Measurements from ENCODE around the gene GHSR.

Gene GHSR, protein sequence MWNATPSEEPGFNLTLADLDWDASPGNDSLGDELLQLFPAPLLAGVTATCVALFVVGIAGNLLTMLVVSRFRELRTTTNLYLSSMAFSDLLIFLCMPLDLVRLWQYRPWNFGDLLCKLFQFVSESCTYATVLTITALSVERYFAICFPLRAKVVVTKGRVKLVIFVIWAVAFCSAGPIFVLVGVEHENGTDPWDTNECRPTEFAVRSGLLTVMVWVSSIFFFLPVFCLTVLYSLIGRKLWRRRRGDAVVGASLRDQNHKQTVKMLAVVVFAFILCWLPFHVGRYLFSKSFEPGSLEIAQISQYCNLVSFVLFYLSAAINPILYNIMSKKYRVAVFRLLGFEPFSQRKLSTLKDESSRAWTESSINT

DNA sequence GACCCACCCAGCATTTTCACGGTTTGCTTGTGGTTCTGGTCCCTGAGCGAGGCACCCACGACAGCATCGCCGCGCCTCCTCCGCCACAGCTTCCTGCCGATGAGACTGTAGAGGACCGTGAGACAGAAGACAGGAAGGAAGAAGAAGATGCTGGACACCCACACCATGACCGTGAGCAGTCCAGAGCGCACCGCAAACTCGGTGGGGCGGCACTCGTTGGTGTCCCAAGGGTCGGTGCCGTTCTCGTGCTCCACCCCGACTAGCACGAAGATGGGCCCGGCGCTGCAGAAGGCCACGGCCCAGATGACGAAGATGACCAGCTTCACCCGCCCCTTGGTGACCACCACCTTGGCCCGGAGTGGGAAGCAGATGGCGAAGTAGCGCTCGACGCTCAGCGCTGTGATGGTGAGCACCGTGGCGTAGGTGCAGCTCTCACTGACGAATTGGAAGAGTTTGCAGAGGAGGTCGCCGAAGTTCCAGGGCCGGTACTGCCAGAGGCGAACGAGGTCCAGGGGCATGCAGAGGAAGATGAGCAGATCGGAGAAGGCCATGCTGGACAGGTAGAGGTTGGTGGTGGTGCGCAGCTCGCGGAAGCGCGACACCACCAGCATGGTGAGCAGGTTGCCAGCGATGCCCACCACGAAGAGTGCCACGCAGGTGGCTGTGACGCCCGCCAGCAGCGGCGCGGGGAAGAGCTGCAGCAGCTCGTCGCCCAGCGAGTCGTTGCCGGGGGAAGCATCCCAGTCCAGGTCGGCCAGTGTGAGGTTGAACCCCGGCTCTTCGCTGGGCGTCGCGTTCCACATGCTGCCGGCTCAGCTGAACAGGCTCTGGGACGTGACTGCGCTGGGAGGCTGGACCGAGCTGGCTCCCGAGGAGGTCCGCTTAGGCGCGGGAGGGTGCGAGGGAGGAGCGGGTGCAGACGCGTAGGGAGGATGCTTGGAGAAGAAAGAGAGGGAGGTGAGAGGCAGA lies at the start of gene GHSR:
TSS of gene GHSR (minus strand) at position 846 of the 969 bp plus-strand sequence. CDS start at position 803, 43 bp downstream.
- DNase-seq, result no peak

DNA sequence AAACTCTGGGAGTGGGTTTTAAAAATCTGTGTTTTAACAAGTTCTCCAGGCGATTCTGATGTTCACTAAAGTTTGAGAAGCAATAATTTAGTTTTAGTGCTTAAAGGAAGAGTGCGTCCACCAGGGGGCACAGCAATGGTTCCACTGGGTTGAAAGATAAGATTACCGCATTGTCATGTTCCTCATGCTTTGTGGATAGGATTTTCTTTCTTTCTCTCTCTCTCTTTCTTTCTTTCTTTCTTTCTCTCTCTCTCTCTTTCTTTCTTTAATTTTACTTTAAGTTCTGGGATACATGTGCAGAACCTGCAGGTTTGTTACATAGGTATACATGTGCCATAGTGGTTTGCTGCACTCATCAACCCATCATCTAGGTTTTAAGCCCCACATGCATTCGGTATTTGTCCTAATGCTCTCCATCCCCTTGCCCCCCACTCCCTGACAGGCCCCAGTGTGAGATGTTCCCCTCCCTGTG lies 42.0 kb upstream of the GHSR start:
- peak; percentile 68 for DNase-seq

DNA sequence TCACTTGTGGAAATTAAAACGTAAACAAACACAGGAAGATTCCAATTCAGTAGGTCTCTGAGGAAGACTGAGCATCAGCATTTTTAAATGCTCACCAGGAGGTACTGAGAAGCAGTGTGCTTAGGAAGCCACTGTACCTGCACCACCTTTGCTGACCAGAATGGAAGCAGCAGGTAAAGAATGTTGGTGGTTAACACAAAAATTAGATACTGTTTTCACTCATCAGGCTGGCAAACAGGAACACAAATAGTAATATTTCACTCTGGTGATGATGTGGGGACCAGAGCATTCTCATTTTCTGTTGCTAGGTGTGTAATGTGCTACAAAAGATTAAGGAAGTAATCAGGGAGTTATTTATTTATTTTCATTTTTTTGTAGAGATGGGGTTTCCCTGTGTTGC lies 29.9 kb upstream of the GHSR start:
- DNase-seq, result no peak

DNA sequence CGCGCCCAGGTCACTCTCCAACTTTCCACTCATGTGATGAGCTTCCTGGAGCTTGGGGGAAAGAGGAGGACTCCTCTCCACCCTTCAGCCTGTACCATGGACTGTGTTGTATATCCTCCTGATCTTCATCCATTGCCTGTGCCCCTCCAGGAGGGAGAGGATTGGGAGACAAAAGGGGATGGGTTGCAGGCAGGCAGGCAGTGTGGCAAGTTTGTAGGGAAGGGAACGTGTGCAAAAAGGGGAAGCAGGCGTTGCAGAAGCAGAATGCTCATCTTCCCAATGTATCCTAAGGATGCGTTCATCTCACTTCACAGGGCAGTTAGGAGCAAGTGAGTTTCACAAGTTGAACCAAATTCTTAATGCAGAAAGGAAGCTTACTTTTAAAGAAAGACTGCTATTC lies 28.1 kb upstream of the GHSR start:
- DNase-seq, result no peak

DNA sequence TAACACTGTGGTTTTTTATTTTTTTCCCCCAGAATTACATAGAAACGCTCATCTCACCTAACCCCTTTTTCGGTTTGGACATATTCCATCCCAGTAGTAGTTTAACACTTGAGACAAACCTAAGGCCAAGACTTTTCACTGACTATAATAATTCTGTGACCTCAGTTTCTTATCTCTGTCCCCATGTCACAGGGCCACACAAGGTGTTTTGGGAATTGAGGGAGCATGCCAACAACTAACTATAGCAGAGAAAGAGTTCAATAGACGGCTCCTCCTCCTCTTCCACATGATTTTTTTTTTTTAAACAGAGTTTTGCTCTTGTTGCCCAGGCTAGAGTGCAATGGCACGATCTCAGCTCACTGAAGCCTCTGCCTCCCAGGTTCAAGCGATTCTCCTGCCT lies 27.4 kb upstream of the GHSR start:
- DNase-seq, result no peak

DNA sequence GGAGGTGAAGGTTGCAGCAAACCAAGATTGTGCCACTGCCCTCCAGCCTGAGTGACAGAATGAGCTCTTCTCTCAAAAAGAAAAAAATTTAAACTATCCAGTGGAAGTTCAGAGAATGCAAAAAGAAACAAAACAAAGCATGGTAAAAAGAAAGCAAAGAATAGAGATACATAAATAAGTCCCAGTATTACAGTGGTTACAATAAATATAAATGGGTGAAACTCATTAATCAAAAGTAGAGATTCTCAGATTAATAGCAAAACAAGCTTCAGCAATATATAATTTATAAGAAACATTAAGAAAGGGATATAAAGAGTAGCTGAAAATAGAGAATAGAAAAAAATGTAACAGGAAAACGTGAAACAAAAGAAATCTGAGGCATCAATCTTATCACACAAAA lies 23.6 kb upstream of the GHSR start:
- no peak for DNase-seq

DNA sequence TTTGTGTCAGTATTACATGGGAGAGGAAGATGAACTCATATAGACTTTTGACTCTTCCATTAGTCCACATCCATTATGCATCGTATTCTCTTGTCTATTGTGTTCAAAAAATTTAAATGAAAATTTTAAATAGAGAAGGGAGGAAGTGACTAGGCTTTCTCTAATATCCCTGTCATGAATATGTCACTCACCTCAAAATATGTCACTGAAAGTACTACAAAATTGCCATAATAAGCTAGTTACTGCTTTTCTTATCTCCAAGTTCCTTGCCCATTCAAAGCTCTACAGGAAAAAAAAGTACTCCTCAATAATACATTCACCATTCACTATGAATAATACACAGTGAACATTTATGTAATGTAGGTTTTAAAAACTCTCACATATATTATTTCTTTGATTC lies 22.3 kb upstream of the GHSR start:
- no peak for DNase-seq

DNA sequence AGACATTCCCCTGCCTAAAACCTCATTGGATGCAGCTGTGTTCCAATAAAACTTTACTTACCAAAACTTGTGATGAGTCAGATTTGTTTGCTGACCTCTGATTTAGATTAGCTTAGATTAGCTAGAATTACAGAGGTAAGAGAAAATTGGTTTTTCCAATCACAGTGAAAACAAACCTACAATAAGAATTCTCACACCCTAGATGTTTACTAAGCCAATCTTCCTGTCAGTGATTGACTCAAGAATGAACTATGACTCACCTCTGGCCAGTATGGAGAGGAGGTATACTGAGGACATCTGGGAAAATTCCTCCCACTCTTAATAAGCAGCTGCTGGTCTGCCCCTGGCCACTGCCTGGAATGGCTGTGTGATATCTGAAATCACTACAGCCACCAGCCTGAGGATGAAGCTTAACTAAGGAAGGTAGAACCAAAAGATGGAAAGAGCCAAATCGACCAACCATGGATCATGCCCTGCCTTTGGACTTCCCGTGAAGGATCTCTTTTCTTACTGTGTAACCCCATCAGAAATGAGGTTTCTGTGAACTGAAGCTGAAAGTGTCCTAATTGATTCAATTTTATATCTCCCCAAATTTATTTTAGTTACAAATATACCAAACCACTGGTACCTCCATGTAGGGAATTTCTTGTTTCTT lies 19.0 kb upstream of the GHSR start:
- no peak for DNase-seq

DNA sequence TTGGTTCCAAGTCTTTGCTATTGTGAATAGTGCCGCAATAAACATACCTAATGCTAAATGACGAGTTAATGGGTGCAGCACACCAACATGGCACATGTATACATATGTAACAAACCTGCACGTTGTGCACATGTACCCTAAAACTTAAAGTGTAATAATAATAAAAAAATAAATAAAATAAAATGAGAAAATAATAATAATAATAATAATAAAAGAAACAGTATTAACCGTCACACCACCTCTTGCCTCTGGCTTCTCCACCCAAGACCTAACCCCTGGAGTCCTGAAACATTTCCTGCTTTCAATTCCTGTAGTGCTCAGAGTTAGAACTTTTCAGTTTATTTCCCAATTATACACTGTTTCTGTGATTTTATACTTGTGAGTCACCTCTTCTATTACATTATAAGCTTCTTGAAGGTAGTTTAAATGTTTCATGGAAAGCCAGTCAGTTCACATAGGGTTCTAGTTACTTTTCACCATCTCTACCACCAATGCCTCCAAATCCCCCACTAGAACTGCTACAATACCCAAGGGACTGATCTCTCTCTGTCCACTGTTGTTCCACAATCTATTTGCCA lies 18.4 kb upstream of the GHSR start:
- DNase-seq, result no peak

DNA sequence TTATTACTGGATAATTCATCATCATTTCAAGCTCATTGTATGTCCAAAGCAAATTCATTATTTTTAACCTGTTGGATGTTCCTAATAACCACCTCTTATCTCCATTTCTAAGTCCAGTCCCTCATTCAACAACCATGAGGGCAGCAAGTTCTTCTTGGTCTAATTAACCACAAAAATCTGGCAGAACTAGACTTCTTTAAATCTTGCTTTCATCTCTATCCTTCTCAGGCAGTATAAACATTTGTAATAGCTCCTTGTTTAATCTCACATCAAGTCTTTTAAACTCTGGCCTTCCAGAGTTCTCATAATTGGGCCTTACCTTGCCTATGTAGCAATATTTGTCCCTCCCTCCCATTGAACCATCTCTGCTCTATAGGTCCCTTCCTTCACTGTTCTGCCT lies 17.0 kb upstream of the GHSR start:
- DNase-seq, result no peak

DNA sequence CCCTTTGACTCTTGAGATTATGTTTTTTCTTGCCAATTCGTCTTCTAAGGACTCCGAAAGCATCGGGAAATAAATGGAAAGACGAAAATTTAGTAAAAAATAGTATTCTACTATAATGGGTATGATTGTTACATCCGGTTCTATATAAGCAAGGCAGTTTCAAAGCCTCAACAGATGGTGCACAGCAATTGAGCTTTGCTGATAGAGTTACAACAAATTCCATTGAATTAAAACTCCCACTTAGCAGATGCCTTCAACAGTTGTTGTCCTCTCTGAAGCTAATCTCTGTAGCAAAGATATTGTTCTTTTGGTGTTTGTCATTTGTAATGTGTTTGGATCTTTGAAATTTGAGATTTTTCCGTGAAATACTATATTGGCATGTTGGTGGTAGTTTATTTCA lies 16.1 kb upstream of the GHSR start:
- DNase-seq, result no peak

DNA sequence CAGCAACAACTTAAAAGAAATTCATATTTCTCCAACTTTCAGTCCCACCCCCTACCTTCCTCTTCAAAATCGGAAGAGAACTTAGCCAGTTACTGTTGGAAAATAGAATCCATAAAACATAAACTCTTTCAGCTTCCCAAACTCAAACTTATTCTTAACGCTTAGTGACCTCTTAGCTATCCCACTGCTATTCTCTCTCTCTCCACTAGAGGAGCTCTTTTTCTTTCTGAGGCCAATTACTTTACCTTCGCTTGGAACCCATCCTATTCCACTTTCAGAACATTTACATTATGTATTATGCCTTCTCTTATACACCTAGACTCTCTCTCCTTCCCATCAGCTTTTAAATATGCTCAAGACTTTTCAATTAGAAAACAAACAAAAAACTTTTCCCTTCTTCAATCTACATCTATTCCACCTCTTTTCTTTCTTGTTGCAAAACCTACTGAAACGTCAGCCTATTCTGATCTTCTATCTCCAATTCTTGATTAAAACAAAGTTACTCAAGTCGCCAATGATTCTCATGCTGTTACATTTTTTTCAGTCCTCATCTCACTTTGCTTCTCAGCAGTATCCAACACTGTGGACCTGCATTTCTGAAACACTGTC lies 13.4 kb upstream of the GHSR start:
- peak; percentile 32 for DNase-seq

DNA sequence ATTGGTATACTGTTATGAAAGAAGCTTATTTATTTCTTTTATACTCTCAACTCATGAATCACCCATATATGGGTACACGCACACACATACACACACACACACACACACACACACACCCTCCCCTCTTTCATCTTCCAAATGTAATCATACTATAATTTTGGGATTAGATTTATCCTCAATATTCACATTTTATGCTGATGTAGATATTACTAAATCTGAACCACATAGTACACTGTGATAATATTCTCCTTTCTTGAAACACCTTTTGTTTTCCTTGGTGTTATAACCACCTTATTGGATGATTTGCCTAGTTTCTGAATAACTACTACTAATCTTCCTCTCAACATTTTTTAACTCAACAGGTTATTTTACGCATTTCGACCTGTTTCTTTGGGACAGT lies 8.1 kb upstream of the GHSR start:
- no peak for DNase-seq

DNA sequence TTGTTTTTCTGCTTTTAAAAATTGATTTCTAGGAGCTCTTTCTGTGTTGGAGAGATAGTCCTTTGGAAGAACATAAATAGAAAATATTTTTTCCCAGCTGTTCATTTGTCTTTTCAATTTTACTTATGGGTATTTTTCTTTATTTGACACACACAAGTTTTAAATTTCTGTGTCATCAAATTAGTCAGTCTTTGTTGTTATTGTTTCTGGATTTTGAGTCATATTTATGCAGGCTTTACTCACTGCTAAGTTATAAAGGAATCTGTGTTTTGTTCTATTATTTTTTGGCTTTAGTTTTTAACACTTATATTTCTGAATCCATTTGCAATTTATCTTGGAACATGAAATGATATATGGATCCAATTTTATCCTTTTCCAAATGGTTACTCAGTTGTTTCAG lies 5.9 kb upstream of the GHSR start:
- no peak for DNase-seq

DNA sequence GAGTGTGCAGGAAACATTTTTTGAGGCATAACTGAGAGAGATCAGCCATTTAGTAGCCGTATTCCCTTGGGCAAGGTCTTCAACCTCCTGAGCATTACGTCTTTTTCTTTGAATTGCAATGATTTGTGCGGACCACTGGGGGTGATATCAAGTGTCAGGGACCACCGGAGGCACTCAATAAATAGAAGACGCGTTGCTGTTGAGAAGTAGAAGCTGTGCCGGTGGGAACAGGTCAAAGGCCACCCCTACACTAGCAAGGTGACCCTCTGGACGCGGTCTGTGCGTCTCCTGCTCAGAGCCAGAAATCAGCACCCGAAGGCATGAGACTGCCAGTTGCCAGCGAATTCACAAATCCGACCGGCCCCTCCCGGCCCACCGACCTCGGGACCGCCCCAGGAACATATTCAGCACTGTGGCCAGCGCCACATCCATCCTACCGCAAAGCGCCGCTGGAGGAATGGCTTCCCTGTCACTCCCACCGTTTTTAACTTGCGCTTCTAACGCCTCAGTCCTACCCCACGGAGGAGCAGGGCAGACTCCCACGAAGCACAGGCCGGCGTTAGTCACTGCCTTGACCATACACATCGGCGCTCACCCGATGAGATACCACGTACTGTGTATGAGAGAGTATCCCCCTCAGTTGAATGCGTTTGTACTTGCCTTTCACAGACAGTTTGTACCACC lies 1.4 kb upstream of the GHSR start:
- DNase-seq, result no peak

DNA sequence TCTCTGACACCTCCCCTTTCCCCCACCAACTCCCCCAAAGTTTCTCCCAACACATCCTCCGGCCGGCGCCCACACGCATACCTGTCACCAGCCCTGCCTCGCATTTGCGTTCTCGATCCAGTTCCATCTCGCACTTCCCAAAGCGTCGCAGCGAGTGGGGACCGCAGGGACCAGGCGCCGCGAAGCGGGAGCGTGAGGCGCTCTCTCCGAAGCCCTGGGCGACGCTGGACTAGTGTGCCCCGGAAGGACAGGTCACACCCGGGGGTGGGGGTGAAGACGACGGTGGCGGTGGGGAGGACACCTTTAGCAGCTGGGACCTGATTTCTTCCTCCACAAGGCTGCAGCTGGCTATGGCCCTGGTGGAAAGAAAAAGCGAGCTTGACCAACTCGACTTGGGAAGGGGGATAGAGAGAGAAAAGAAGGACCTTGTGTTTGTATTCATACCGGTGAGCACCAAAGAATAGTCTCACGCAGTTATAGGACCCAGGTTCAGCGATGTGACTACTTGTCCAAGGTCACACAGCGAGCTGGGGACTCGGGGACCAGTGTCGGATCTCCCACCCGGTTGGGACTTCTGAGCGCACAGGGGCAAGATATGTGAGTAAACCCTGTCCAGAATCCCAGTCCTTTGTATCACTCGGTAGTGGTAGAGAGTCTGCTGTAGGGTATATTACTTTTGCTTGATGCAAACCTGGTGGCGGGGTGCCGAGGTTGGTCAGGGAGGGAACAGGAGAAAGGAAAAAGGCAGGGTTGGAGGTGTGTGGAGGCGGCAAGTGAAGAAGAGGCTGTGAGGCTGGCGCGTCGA lies 607 bp upstream of the GHSR start:
- no peak for DNase-seq

DNA sequence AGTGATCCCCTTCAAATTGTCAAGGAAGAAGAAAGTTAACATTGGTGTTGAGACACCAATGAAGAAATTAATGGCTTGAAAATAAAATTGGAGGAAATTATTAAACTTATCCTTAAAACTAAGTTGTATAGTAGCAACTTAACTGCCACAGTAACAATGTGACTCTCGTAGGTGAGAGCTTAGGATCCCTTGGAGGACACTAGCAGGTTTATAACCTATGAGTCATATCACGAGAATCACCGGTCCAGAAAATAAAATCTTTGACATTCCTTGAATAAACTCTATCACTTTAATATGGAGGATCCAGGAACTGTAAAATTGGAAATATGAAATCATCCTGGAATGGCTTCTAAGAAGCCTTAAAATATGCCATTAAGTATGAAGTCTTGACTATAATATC lies 2.1 kb downstream of the GHSR start:
- no peak for DNase-seq

DNA sequence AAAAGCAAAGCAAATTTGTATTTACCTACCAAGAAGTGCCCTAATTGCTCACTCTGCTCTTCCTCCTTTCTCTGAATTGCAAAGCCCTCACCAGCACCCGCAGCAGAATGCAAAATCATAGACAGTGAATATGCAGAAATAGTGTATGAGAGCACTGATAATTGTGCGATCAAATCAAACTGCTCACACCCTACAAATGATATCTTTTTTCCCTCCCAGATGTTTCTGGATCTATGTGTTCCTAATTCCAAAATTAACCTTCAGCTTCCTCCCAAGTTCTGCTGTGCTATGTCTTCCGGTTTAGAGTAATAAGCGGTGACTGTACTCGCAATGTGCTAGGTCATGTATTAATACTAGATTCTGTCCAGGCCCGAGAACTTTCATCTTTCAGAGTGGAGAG lies 3.4 kb downstream of the GHSR start:
- DNase-seq, result no peak

DNA sequence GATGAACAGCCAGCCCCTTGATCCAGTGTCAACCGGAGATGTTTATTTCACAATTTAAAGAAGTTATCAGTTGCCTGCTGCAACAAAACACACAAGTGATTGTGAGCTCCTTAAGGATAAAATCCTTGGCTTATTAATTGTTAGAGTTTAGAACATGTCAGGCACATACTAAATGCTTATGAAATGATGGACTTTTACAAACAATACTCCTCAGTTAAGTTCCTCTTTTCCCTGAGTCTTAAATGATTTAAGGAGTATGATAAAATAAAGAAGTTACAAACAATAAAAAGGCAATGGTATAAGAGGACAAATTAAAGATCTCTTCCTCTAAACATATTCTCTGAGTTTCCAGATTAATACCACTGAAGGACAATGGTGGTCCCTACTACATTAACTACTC lies 5.7 kb downstream of the GHSR start:
- no peak for DNase-seq

DNA sequence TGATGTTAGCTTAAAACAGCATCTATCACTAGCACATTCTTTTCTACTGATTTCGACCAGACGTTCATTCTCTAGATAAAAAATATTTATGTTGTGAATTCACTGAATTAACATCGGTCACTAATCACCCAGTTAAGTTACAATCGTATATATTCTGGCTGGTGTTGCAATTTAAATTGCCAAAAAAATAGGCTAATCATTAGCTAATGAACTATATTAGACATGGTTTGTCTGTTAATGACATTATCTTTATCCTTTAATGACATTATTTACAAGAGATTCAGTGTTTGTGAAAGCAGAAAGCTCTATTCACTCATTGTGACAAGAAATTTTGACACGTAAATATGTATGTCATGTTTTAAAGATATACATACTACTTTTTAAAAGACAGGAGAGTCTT lies 6.7 kb downstream of the GHSR start:
- DNase-seq, result no peak

DNA sequence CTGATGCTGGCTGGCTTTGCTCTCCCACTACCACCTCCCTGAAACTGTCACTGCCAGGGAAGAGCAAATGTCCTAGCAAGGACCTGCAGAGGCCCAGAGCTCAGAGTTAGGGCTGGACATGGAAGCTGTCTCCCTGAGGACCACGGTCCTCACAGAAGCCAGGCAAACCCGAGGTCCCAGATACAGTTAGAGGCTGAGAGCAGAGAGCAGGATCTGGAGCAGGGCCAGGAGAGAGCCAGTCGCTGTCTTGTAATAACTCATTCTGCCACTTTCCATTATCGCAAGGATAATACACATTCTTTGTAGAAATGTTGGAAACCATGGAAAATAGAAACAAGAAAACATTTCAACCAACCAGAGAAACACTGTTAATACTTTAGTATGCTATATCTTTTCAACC lies 10.1 kb downstream of the GHSR start:
- DNase-seq, result no peak

All from NCI-H510A treated with DMSO at 0.1 percent for 48 hours (cell line).